ENCODE results near the gene KIAA1191.

Gene KIAA1191

GRCh38 chr5:176389135-176390123 is 27.9 kb upstream of the KIAA1191 start:
- no peak for DNase-seq (ENCODE audit: low spot score)

- peak; percentile 99 for DNase-seq (ENCODE audit: low spot score)
These were observed 27.0 kb upstream of the KIAA1191 start, which contains the start of the genes HIGD2A and NOP16 for GRCh38 chr5:176388444-176389134. TSS of gene HIGD2A (plus strand) at chr5:176388751. CDS start at chr5:176388820, 69 bp downstream. TSS of gene NOP16 (minus strand) at chr5:176388598. CDS start at chr5:176388539, 59 bp downstream.

- peak; percentile 18 for DNase-seq (ENCODE audit: low spot score)
These were observed 26.5 kb upstream of the KIAA1191 start for GRCh38 chr5:176388003-176388443.

- no peak for DNase-seq (ENCODE audit: low spot score)
These were observed 25.9 kb upstream of the KIAA1191 start for GRCh38 chr5:176387384-176387925.

- DNase-seq (ENCODE audit: low spot score) = no peak
These were observed 24.9 kb upstream of the KIAA1191 start for GRCh38 chr5:176386491-176386890.

- DNase-seq (ENCODE audit: low spot score) = no peak
These were observed 23.4 kb upstream of the KIAA1191 start for GRCh38 chr5:176384991-176385390.

- no peak for DNase-seq (ENCODE audit: low spot score)
These were observed 22.9 kb upstream of the KIAA1191 start for GRCh38 chr5:176384366-176384930.

- no peak for DNase-seq (ENCODE audit: low spot score)
These were observed 22.4 kb upstream of the KIAA1191 start for GRCh38 chr5:176383961-176384360.

GRCh38 chr5:176383248-176383905 is 21.8 kb upstream of the KIAA1191 start:
- no peak for DNase-seq (ENCODE audit: low spot score)

- DNase-seq (ENCODE audit: low spot score) = no peak
These were observed 21.2 kb upstream of the KIAA1191 start for GRCh38 chr5:176382721-176383120.

- DNase-seq (ENCODE audit: low spot score) = no peak
These were observed 20.4 kb upstream of the KIAA1191 start for GRCh38 chr5:176381979-176382378.

- no peak for DNase-seq (ENCODE audit: low spot score)
These were observed 19.9 kb upstream of the KIAA1191 start for GRCh38 chr5:176381423-176381822.

- no peak for DNase-seq (ENCODE audit: low spot score)
These were observed 18.3 kb upstream of the KIAA1191 start for GRCh38 chr5:176379881-176380280.

- DNase-seq (ENCODE audit: low spot score) = peak; percentile 10
These were observed 11.7 kb upstream of the KIAA1191 start for GRCh38 chr5:176373100-176373818.

GRCh38 chr5:176371621-176372539 is 10.3 kb upstream of the KIAA1191 start:
- no peak for DNase-seq (ENCODE audit: low spot score)

- no peak for DNase-seq (ENCODE audit: low spot score)
These were observed 8.6 kb upstream of the KIAA1191 start for GRCh38 chr5:176369934-176370711.

- no peak for DNase-seq (ENCODE audit: low spot score)
These were observed 7.2 kb upstream of the KIAA1191 start for GRCh38 chr5:176368726-176369125.

- no peak for DNase-seq (ENCODE audit: low spot score)
These were observed 4.8 kb upstream of the KIAA1191 start for GRCh38 chr5:176366232-176366894.
